WTC11 (cell line): ENCODE data around the gene PLPPR4. TPM values are rescaled to one million over a fixed set of nuclear protein-coding genes. Genes with fewer than 3 reads are reported as not detected.

ENCODE experiments used
- ATAC-seq: fragments of 200-7000 bp; cut with Tn5 transposase; 2 replicates; pipeline ENCODE4 v1.10.0; 2021; ENCODE audit warnings: mild to moderate bottlenecking, moderate library complexity
- CTCF ChIA-PET: fragments of 300-600 bp; sonication (Branson Sonifier 250); formaldehyde crosslinking; loops from one replicate; lab custom pipeline; 2021; ENCODE audit warnings: antibody characterized with exemption; lab: Charles Lee
- POLR2A ChIA-PET: fragments of 350-600 bp; sonication (Branson Sonifier 250); formaldehyde crosslinking; loops from one replicate; lab custom pipeline; 2021; ENCODE audit warnings: antibody characterized with exemption; lab: Charles Lee
- DNase-seq: peaks from one replicate; pipeline ENCODE4 v3.0.0; 2021; ENCODE audit warnings: low spot score
- H3K27ac Mint-ChIP-seq: 2 replicates; pipeline ENCODE4 v1.8.0; 2021; ENCODE audit warnings: mixed read lengths
- H3K27me3 Mint-ChIP-seq: 2 replicates; pipeline ENCODE4 v1.8.0; 2021; ENCODE audit warnings: low read depth, mild to moderate bottlenecking, moderate library complexity, mixed read lengths
- H3K36me3 Mint-ChIP-seq: 2 replicates; pipeline ENCODE4 v1.8.0; 2021; ENCODE audit warnings: mixed read lengths
- H3K4me1 Mint-ChIP-seq: 2 replicates; pipeline ENCODE4 v1.8.0; 2022; ENCODE audit warnings: mixed read lengths
- H3K4me3 Mint-ChIP-seq: 2 replicates; pipeline ENCODE4 v1.8.0; 2021; ENCODE audit warnings: mild to moderate bottlenecking, moderate library complexity, mixed read lengths
- H3K9me3 Mint-ChIP-seq: 2 replicates; pipeline ENCODE4 v1.8.0; 2021; ENCODE audit warnings: mixed read lengths
- ATF1 ChIP-seq: sonication (generic); formaldehyde crosslinking; IDR thresholded peaks from 2 replicates; pipeline ENCODE4 v1.8.1; 2023; ENCODE audit warnings: mild to moderate bottlenecking, moderate library complexity, missing genetic modification reagents
- E2F1 ChIP-seq: sonication (generic); formaldehyde crosslinking; IDR thresholded peaks from 2 replicates; pipeline ENCODE4 v1.8.0; 2022; ENCODE audit warnings: mild to moderate bottlenecking, missing genetic modification reagents
- ETV6 ChIP-seq: sonication (generic); formaldehyde crosslinking; IDR thresholded peaks from 2 replicates; pipeline ENCODE4 v1.8.1; 2022; ENCODE audit warnings: mild to moderate bottlenecking, missing genetic modification reagents
- GRHL2 ChIP-seq: fragments of 250-450 bp; sonication (Bioruptor Pico); IDR thresholded peaks from 2 replicates; pipeline ENCODE4 v1.8.0; 2022; ENCODE audit warnings: mild to moderate bottlenecking, moderate library complexity; ENCODE audit not compliant: insufficient replicate concordance, severe bottlenecking
- NFE2L1 ChIP-seq: sonication (generic); formaldehyde crosslinking; IDR thresholded peaks from 2 replicates; pipeline ENCODE4 v1.8.1; 2023; ENCODE audit warnings: missing genetic modification reagents
- PRDM15 ChIP-seq: sonication (generic); formaldehyde crosslinking; IDR thresholded peaks from 2 replicates; pipeline ENCODE4 v1.8.0; 2022; ENCODE audit warnings: missing genetic modification reagents
- SMAD4 ChIP-seq: sonication (generic); formaldehyde crosslinking; IDR thresholded peaks from 2 replicates; pipeline ENCODE4 v1.8.0; 2022; ENCODE audit warnings: mild to moderate bottlenecking, missing genetic modification reagents
- ZBTB43 ChIP-seq: sonication (generic); formaldehyde crosslinking; IDR thresholded peaks from 2 replicates; pipeline ENCODE4 v1.8.1; 2023; ENCODE audit warnings: mild to moderate bottlenecking, missing genetic modification reagents
- ZMAT4 ChIP-seq: fragments of 250-450 bp; sonication (Bioruptor Pico); IDR thresholded peaks from 2 replicates; pipeline ENCODE4 v1.9.0; 2021; ENCODE audit warnings: mild to moderate bottlenecking
- ZNF232 ChIP-seq: sonication (generic); formaldehyde crosslinking; IDR thresholded peaks from 2 replicates; pipeline ENCODE4 v1.8.0; 2022; ENCODE audit warnings: mild to moderate bottlenecking, missing genetic modification reagents
- ZNF263 ChIP-seq: sonication (generic); formaldehyde crosslinking; IDR thresholded peaks from 2 replicates; pipeline ENCODE4 v1.8.1; 2022; ENCODE audit warnings: low read depth, mild to moderate bottlenecking, moderate library complexity, missing genetic modification reagents
- total RNA-seq: library from RNA; stranded (reverse); gene quantifications from 3 replicates; pipeline ENCODE4 v1.2.3, GENCODE V29; 2021
- TF ChIP-seq, protein P1 (sequence below): sonication (generic); formaldehyde crosslinking; conservative IDR thresholded peaks from 2 replicates; pipeline ENCODE4 v1.8.1; 2023; ENCODE audit warnings: mild to moderate bottlenecking, low read depth, missing genetic modification reagents, moderate library complexity
- TF ChIP-seq, protein P2 (sequence below): fragments of 250-450 bp; sonication (Bioruptor Pico); IDR thresholded peaks from 2 replicates; pipeline ENCODE4 v1.9.0; 2021; ENCODE audit warnings: moderate library complexity, mild to moderate bottlenecking, inconsistent platforms, borderline replicate concordance
- TF ChIP-seq, protein P3 (sequence below): sonication (generic); formaldehyde crosslinking; IDR thresholded peaks from 2 replicates; pipeline ENCODE4 v1.8.1; 2023; ENCODE audit warnings: mild to moderate bottlenecking, moderate library complexity, missing genetic modification reagents

The PLPPR4 gene
- total RNA-seq, 1 experiment from 2014 or later: 1.3 TPM

- TF ChIP-seq ZNF232 (CRISPR knock-in tag): no peak
- no peak for TF ChIP-seq SMAD4
- TF ChIP-seq GRHL2 (CRISPR knock-in tag): no peak
- TF ChIP-seq, protein P1, sequence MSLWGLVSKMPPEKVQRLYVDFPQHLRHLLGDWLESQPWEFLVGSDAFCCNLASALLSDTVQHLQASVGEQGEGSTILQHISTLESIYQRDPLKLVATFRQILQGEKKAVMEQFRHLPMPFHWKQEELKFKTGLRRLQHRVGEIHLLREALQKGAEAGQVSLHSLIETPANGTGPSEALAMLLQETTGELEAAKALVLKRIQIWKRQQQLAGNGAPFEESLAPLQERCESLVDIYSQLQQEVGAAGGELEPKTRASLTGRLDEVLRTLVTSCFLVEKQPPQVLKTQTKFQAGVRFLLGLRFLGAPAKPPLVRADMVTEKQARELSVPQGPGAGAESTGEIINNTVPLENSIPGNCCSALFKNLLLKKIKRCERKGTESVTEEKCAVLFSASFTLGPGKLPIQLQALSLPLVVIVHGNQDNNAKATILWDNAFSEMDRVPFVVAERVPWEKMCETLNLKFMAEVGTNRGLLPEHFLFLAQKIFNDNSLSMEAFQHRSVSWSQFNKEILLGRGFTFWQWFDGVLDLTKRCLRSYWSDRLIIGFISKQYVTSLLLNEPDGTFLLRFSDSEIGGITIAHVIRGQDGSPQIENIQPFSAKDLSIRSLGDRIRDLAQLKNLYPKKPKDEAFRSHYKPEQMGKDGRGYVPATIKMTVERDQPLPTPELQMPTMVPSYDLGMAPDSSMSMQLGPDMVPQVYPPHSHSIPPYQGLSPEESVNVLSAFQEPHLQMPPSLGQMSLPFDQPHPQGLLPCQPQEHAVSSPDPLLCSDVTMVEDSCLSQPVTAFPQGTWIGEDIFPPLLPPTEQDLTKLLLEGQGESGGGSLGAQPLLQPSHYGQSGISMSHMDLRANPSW (CRISPR knock-in tag): no peak
- TF ChIP-seq ATF1 (CRISPR knock-in tag): no peak
- TF ChIP-seq ZNF263 (CRISPR knock-in tag): no peak
- TF ChIP-seq, all 79 proteins: peak for 0
Measured at GRCh38 chr1:99265124-99265523, 832 bp downstream of the PLPPR4 start (continued).

- no peak for DNase-seq
- ChIA-PET POLR2A (no interaction called here), CTCF (no interaction called here)
- Mint-ChIP-seq H3K36me3 (no peaks in the 10 kb centered on the region), H3K27ac (no peak overlapping the region), H3K4me3 (no peak overlapping the region), H3K4me1 (0 out of 2 replicates have a peak, but pooled peaks cover 3% of the 10 kb centered on the region), H3K27me3 (peaks cover 36% of the 10 kb centered on the region), H3K9me3 (no peaks in the 10 kb centered on the region)
- no peak for ATAC-seq
- TF ChIP-seq NFE2L1: no peak
Measured at GRCh38 chr1:99266726-99267125, 2.4 kb downstream of the PLPPR4 start.

DNA sequence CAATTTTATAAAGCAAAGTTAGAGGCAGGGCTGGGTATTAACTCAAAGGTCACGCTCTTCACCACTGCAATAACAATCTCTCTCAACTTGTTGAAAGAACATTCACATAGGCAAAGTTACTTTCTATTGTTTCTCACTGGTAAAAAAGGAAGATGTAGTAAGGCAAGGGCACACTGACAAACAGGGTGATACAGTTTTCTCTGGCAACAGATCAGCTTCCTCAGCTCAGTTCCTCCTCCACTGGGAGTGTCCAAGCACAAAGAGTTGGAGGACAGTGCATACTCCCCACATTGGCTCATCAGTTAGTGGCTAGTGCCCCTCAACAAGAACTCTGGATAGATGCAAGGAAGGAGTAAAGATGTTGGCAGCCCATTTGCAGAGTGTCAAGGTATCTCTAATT is 3.7 kb downstream of the PLPPR4 start:
- POLR2A ChIA-PET: no interaction called here
- H3K27ac Mint-ChIP-seq: no peak overlapping the region
- DNase-seq (no peak), ATAC-seq (no peak)
- no peaks in the 10 kb centered on the region for H3K9me3 Mint-ChIP-seq
- no peak for TF ChIP-seq ZNF263 (CRISPR knock-in tag)
- CTCF ChIA-PET: no interaction called here
- 0 out of 2 replicates have a peak, but pooled peaks cover 3% of the 10 kb centered on the region for H3K4me1 Mint-ChIP-seq
- no peaks in the 10 kb centered on the region for H3K36me3 Mint-ChIP-seq
- H3K4me3 Mint-ChIP-seq: no peak overlapping the region
- H3K27me3 Mint-ChIP-seq: peaks cover 25% of the 10 kb centered on the region

DNA sequence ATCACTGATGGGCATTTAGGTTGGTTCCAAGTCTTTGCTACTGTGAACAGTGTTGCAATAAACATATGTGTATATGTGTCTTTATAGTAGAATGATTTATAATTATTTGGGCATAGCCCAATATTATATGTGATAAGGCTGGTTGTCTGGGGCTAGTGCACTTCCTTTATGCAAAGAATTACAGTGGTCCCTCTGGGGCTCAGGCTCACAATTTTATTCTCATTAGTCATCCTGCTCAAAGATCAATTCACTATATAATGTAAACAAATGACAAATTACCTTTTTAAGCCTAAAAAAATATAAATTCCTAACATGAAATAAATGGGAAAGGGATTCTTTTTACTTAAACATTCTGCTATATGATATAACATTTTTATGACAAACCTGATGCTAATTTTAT is 5.0 kb downstream of the PLPPR4 start:
- peaks cover 12% of the 10 kb centered on the region for H3K27me3 Mint-ChIP-seq
- DNase-seq: no peak
- no peak overlapping the region for H3K4me3 Mint-ChIP-seq
- no peaks in the 10 kb centered on the region for H3K9me3 Mint-ChIP-seq
- H3K36me3 Mint-ChIP-seq: no peaks in the 10 kb centered on the region
- no peak overlapping the region for H3K27ac Mint-ChIP-seq
- ATAC-seq: no peak
- ChIA-PET POLR2A (no interaction called here), CTCF (no interaction called here)
- H3K4me1 Mint-ChIP-seq: 0 out of 2 replicates have a peak, but pooled peaks cover 3% of the 10 kb centered on the region
- no peak for TF ChIP-seq ZMAT4 (CRISPR knock-in tag)
- TF ChIP-seq ZBTB43 (CRISPR knock-in tag): no peak
- TF ChIP-seq PRDM15 (CRISPR knock-in tag): no peak
- TF ChIP-seq, protein P2, sequence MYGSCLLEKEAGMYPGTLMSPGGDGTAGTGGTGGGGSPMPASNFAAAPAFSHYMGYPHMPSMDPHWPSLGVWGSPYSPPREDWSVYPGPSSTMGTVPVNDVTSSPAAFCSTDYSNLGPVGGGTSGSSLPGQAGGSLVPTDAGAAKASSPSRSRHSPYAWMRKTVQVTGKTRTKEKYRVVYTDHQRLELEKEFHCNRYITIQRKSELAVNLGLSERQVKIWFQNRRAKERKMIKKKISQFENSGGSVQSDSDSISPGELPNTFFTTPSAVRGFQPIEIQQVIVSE (CRISPR knock-in tag): no peak
- TF ChIP-seq ETV6 (CRISPR knock-in tag): no peak
- no peak for TF ChIP-seq E2F1 (CRISPR knock-in tag)
- TF ChIP-seq, protein P3, sequence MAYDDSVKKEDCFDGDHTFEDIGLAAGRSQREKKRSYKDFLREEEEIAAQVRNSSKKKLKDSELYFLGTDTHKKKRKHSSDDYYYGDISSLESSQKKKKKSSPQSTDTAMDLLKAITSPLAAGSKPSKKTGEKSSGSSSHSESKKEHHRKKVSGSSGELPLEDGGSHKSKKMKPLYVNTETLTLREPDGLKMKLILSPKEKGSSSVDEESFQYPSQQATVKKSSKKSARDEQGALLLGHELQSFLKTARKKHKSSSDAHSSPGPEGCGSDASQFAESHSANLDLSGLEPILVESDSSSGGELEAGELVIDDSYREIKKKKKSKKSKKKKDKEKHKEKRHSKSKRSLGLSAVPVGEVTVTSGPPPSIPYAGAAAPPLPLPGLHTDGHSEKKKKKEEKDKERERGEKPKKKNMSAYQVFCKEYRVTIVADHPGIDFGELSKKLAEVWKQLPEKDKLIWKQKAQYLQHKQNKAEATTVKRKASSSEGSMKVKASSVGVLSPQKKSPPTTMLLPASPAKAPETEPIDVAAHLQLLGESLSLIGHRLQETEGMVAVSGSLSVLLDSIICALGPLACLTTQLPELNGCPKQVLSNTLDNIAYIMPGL (CRISPR knock-in tag): no peak
